H1 (cell line): ENCODE data around the gene TCEAL6. TPM values are rescaled to one million over a fixed set of nuclear protein-coding genes. Genes with fewer than 3 reads are reported as not detected.

Experiments used
- ASH2L ChIP-seq: fragments of 200-600, 300-600 bp; sonication (generic); IDR thresholded peaks from one replicate; pipeline ENCODE4 v1.7.1; 2017; ENCODE audit warnings: low read length
- CHD2 ChIP-seq: IDR thresholded peaks from 2 replicates; pipeline ENCODE4 v1.6.1; 2012; ENCODE audit warnings: low read length, improper control_type of control experiment
- HDAC6 ChIP-seq: IDR thresholded peaks from one replicate; pipeline ENCODE4 v1.7.1; 2012; ENCODE audit warnings: low read depth, mild to moderate bottlenecking, inconsistent platforms, low read length, moderate library complexity
- SP2 ChIP-seq: IDR thresholded peaks from 2 replicates; pipeline ENCODE4 v1.6.1; 2012; ENCODE audit warnings: mild to moderate bottlenecking, low read length, inconsistent platforms
- polyA plus RNA-seq, 7 experiments: library from polyadenylated mRNA; depleted of rRNA in 3 of 7; stranded (reverse) in 5 of 7; unstranded in 2 of 7; fragments of >200 nt in 5 of 7; fragments of 200-250 nt in 2 of 7; gene quantifications; 1 replicate in 5 of 7; 2 replicates in 1 of 7; 4 replicates in 1 of 7; pipeline versions ENCODE4 v1.2.1 to v1.2.3, GENCODE V29; 2011 to 2013; ENCODE audit warnings: missing spikeins in 2 of 7, mixed read lengths in 2 of 7
- total RNA-seq: library from RNA; stranded (reverse); fragmentation: NEBNext Ultra II Directional; extraction: Animal tissue kit (Norgen Biotek cat#: 25700); gene quantifications from 2 replicates; pipeline ENCODE4 v1.2.1, GENCODE V29; 2021

The TCEAL6 gene
- total and polyA plus RNA-seq, 2 of the 8 experiments (the other 6 are each of a cell fraction or from before 2014, with no cell fraction given): not detected

DNA sequence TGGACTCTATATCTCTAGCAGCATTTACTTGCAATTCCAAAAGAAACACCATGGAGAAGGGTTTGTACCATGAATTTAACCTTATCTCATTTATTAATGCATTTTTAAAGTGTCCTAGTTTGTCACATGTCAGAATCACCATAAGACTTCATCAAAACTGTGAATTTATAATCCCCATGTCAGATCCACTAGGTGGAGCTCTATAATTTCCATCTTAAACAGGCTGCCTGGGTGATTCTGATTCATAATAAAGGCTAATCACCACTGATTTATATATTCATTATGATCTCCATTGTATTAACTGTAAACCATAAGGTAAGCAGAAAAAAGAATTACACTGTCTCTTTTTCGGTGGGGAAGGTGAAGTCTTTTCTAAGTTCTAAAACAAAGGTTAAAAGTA, 12.8 kb downstream of the TCEAL6 start (continued):
- TF ChIP-seq HDAC6 (no peak), SP2 (no peak), ASH2L (no peak), CHD2 (no peak)
